ENCODE data around the gene FRMD3. TPM values are rescaled to one million over a fixed set of nuclear protein-coding genes. Genes with fewer than 3 reads are reported as not detected.
A peak's percentile ranks its signal among the peaks of the same experiment; 100 is the strongest.

The FRMD3 gene
- total RNA-seq, 4 donors from 2014 or later, result 7.9 to 13.4 (median 11.8) TPM

DNA sequence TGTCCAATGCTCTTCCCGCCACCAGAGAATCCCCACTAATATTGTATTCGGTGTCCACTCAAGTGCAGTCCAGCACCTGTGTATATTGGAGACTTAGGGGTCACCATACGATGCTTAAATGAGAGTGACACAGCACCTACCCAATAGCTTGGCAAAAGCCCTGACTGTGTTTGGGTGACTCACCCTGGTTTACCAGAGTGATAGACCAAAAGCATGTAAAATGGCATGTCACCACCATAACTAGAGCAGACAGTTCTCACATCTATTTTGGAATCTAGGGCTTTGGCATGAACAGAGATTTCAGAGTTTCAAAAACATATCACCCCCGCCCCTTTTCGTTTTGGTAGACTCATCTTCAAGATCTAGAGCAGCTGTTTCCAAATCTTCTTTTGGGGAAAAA lies 257.9 kb downstream of the FRMD3 start:
- Histone ChIP-seq H3K27ac (replicated peaks in 1 of 4) (no peak overlapping the region), H3K4me3 (no peak overlapping the region), H3K36me3 (no peaks in the 10 kb centered on the region), H3K4me1 (peaks cover 14 to 19% (median 18%) of the 10 kb centered on the region in 4 donors), H3K27me3 (no peaks in the 10 kb centered on the region), H3K9me3 (no peaks in the 10 kb centered on the region)
- DNase-seq (ENCODE audit: extremely low spot score), result peak; percentile 64
- no peak for TF ChIP-seq POLR2A (IDR thresholded peaks at IDR 0.05; ENCODE audit: low read depth)
- TF ChIP-seq, protein P1, sequence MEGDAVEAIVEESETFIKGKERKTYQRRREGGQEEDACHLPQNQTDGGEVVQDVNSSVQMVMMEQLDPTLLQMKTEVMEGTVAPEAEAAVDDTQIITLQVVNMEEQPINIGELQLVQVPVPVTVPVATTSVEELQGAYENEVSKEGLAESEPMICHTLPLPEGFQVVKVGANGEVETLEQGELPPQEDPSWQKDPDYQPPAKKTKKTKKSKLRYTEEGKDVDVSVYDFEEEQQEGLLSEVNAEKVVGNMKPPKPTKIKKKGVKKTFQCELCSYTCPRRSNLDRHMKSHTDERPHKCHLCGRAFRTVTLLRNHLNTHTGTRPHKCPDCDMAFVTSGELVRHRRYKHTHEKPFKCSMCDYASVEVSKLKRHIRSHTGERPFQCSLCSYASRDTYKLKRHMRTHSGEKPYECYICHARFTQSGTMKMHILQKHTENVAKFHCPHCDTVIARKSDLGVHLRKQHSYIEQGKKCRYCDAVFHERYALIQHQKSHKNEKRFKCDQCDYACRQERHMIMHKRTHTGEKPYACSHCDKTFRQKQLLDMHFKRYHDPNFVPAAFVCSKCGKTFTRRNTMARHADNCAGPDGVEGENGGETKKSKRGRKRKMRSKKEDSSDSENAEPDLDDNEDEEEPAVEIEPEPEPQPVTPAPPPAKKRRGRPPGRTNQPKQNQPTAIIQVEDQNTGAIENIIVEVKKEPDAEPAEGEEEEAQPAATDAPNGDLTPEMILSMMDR (IDR thresholded peaks at IDR 0.05), result no peak
- TF ChIP-seq POLR2AphosphoS5 (IDR thresholded peaks at IDR 0.05), result no peak
- TF ChIP-seq EP300 (IDR thresholded peaks at IDR 0.05), result no peak
- intact Hi-C loops (cut with DNase I), result no loop called here
- 88% methylated on average over 5 of the region's 5 CpGs for WGBS

DNA sequence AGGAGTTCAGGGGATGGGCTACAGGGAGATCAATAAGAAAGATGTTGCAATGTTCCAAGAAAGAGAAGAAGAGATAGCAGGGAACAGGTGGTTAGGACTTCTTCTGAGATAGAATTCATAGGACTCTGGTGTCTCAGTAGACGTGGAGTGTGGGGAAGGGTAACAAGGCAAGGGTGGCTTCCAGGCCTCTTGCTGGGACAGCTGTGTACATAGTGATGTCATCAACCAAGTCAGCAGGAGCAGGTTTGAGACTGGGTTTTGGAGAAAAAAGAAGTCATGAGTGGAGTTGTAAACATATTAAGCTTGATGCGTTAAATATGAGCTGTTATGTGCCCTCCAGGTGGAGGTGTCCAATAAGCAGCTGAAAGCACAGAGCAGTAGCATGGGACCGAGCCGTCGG lies 263.4 kb downstream of the FRMD3 start:
- Histone ChIP-seq H3K27ac (replicated peaks in 1 of 4) (no peak overlapping the region), H3K4me1 (peaks cover 0 to 13% (median 0%) of the 10 kb centered on the region in 4 donors), H3K36me3 (peaks cover 0 to 7% (median 2%) of the 10 kb centered on the region in 4 donors), H3K4me3 (no peak overlapping the region), H3K27me3 (no peaks in the 10 kb centered on the region), H3K9me3 (no peaks in the 10 kb centered on the region)
- 89% methylated on average over 5 of the region's 5 CpGs for WGBS
- DNase-seq (ENCODE audit: extremely low spot score), result peak; percentile 66
- intact Hi-C loops (cut with DNase I), result no loop called here
- TF ChIP-seq POLR2A (IDR thresholded peaks at IDR 0.05; ENCODE audit: low read depth) (no peak), EP300 (IDR thresholded peaks at IDR 0.05) (no peak), POLR2AphosphoS5 (IDR thresholded peaks at IDR 0.05) (no peak)
- TF ChIP-seq, protein P1 (IDR thresholded peaks at IDR 0.05), result no peak

DNA sequence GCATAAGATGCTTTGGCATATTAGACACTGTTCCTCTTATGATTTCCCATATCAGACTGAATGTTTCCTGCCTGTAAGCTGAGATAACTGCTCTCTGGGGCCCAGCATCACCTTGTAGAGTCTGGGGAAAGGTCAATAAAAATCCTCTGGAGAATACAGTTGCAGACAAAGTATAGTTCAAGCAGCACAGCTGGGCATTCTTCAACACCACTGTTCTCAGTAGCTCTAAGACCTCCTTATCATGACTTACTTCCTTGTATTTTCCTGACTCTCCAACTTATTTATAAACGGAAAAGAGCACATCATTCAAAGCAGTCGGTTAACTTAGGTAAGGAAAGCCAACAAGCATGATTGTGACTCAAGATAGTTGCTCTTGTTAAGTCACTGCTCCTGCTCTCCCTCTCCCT lies 266.5 kb downstream of the FRMD3 start:
- WGBS, result 73% methylated on average over 2 of the region's 2 CpGs
- Histone ChIP-seq H3K9me3 (no peaks in the 10 kb centered on the region), H3K4me3 (no peak overlapping the region), H3K36me3 (peaks cover 0 to 7% (median 2%) of the 10 kb centered on the region in 4 donors), H3K27me3 (no peaks in the 10 kb centered on the region), H3K4me1 (peaks cover 7 to 18% (median 9%) of the 10 kb centered on the region in 4 donors), H3K27ac (replicated peaks in 1 of 4) (no peak overlapping the region)
- TF ChIP-seq, protein P1 (IDR thresholded peaks at IDR 0.05), result no peak
- DNase-seq (ENCODE audit: extremely low spot score), result no peak
- intact Hi-C loops (cut with DNase I), result no loop called here

DNA sequence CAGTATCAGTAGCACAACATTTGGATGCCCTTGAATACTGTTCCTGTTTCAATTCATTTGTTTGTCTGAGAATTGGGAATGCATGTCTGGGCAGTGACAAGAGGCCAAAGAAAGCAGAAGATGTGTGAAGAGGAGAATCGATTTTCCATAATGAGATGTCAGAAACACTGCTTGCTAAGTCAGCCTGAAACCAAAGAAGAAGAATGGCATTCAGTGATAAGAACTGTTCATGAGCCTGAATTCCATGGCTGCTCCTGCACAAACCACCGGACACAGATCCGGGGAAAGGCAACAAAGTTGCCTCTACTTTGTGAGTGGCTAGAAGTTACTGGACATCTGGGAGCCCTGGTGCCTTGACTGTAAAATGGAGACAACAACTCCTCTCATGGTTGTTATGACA lies 268.1 kb downstream of the FRMD3 start:
- peaks cover 11 to 23% (median 13%) of the 10 kb centered on the region in 4 donors for H3K4me1 ChIP-seq
- peaks cover 0 to 7% (median 2%) of the 10 kb centered on the region in 4 donors for H3K36me3 ChIP-seq
- TF ChIP-seq POLR2A (IDR thresholded peaks at IDR 0.05; ENCODE audit: low read depth) (no peak), EP300 (IDR thresholded peaks at IDR 0.05) (no peak), POLR2AphosphoS5 (IDR thresholded peaks at IDR 0.05) (no peak)
- TF ChIP-seq, protein P1 (IDR thresholded peaks at IDR 0.05), result no peak
- H3K9me3 ChIP-seq, result no peaks in the 10 kb centered on the region
- H3K27ac ChIP-seq (replicated peaks in 1 of 4), result no peak overlapping the region
- no peak overlapping the region for H3K4me3 ChIP-seq
- intact Hi-C loops (cut with DNase I), result no loop called here
- 51% methylated on average over 3 of the region's 3 CpGs for WGBS
- DNase-seq (ENCODE audit: extremely low spot score), result no peak
- no peaks in the 10 kb centered on the region for H3K27me3 ChIP-seq

DNA sequence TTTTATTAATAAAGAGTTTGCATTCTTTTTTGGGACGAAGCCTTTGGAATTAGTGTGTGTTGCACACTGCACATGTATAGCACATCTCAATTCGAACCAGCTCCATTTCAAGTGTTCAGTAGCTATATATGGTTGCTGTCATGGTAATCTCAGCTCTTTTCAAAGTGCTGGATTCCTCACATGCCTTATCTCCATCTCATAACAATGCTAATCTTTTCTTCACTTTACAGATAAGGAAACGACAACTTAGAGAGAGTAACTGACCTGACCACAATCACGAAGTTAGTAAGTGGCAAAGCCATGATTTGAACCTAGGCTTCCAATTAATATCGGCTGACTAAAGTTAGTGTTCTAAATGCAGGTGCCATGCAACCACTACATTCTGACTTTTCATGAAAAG lies 270.5 kb downstream of the FRMD3 start:
- TF ChIP-seq POLR2AphosphoS5 (IDR thresholded peaks at IDR 0.05), result no peak
- TF ChIP-seq, protein P1 (IDR thresholded peaks at IDR 0.05), result no peak
- TF ChIP-seq POLR2A (IDR thresholded peaks at IDR 0.05; ENCODE audit: low read depth), result no peak
- TF ChIP-seq EP300 (IDR thresholded peaks at IDR 0.05), result no peak
- Histone ChIP-seq H3K4me3 (no peak overlapping the region), H3K9me3 (no peaks in the 10 kb centered on the region), H3K27me3 (no peaks in the 10 kb centered on the region), H3K4me1 (peaks cover 11 to 23% (median 13%) of the 10 kb centered on the region in 4 donors), H3K36me3 (no peaks in the 10 kb centered on the region), H3K27ac (replicated peaks in 1 of 4) (no peak overlapping the region)
- 84% methylated on average over 5 of the region's 5 CpGs for WGBS
- DNase-seq (ENCODE audit: extremely low spot score), result no peak
- intact Hi-C loops (cut with DNase I), result no loop called here
